Activated CD8-positive, alpha-beta memory T cell treated with anti-CD3 and anti-CD28 coated beads, Interleukin-2, amount 10 ng/mL, durations not matched to agents 7 days and 5 days (primary cell): Measurements from ENCODE around the gene PSMA5. TPM values are rescaled to one million over a fixed set of nuclear protein-coding genes. Genes with fewer than 3 reads are reported as not detected.

Experiments
- ATAC-seq: fragments of 150-1000 bp; cut with Tn5 transposase; one replicate; pipeline ENCODE4 v1.10.0; 2021; ENCODE audit warnings: moderate library complexity
- CTCF ChIA-PET: fragments of 350-600 bp; sonication (Branson Sonifier 250); formaldehyde crosslinking; loops from one replicate; lab custom pipeline; 2021; ENCODE audit warnings: antibody characterized with exemption; lab: Charles Lee
- DNase-seq: peaks from one replicate; pipeline ENCODE4 v3.0.0-alpha.2; 2020
- H3K27ac Mint-ChIP-seq: one replicate; pipeline ENCODE4 v1.8.0; 2021; ENCODE audit warnings: mild to moderate bottlenecking, mixed read lengths
- H3K27me3 Mint-ChIP-seq: one replicate; pipeline ENCODE4 v1.8.0; 2021; ENCODE audit warnings: mixed read lengths
- H3K36me3 Mint-ChIP-seq: one replicate; pipeline ENCODE4 v1.8.0; 2021; ENCODE audit warnings: mild to moderate bottlenecking, mixed read lengths
- H3K4me1 Mint-ChIP-seq: one replicate; pipeline ENCODE4 v1.8.0; 2021; ENCODE audit warnings: mixed read lengths
- H3K4me3 Mint-ChIP-seq: one replicate; pipeline ENCODE4 v1.8.0; 2021; ENCODE audit warnings: mild to moderate bottlenecking, moderate library complexity, mixed read lengths
- H3K9me3 Mint-ChIP-seq: one replicate; pipeline ENCODE4 v1.8.0; 2022; ENCODE audit warnings: low read depth, mixed read lengths
- total RNA-seq, 2 experiments: library from RNA; stranded (reverse); gene quantifications; one replicate each; pipeline ENCODE4 v1.2.3, GENCODE V29; 2021

Gene PSMA5
- total RNA-seq, 2 experiments from 2014 or later, result 178 to 211 TPM

- ATAC-seq (no peak), DNase-seq (no peak)
- H3K27ac Mint-ChIP-seq, result no peak overlapping the region
- CTCF ChIA-PET, result no interaction called here
- H3K27me3 Mint-ChIP-seq, result peaks cover 23% of the 10 kb centered on the region
- no peaks in the 10 kb centered on the region for H3K9me3 Mint-ChIP-seq
- no peak overlapping the region for H3K4me3 Mint-ChIP-seq
- H3K36me3 Mint-ChIP-seq, result peaks cover 3% of the 10 kb centered on the region
- H3K4me1 Mint-ChIP-seq, result peaks cover 31% of the 10 kb centered on the region
Measured at GRCh38 chr1:109368464-109368863, 57.8 kb downstream of the PSMA5 start.

DNA sequence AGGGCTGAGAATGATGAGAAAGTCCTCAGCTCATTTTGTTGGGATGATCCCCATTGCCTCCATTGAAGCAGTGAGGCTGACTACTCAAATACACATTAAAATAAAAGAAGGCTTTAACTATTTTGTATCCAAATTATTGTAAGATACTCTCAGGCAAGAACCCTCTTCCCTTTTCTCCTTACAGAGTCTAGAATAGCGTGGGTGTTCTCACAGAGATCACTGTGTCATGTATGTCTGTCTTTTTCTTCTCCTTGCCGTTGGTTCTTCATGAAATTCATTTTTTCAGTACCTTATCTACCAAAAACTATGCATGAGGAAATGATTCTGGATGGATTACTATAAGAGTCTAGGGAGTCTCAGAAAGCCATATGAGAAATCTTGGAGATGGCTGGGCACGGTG, 58.6 kb downstream of the PSMA5 start:
- Mint-ChIP-seq H3K4me1 (peaks cover 25% of the 10 kb centered on the region), H3K27ac (no peak overlapping the region), H3K4me3 (no peak overlapping the region), H3K36me3 (peaks cover 3% of the 10 kb centered on the region), H3K27me3 (peaks cover 23% of the 10 kb centered on the region), H3K9me3 (no peaks in the 10 kb centered on the region)
- ATAC-seq, result no peak
- no peak for DNase-seq
- CTCF ChIA-PET, result interaction anchor here (1.3 kb wide), 1 partner anchor 31 kb away, joined by 4 read pairs; no protein-coding TSS in a partner anchor

DNA sequence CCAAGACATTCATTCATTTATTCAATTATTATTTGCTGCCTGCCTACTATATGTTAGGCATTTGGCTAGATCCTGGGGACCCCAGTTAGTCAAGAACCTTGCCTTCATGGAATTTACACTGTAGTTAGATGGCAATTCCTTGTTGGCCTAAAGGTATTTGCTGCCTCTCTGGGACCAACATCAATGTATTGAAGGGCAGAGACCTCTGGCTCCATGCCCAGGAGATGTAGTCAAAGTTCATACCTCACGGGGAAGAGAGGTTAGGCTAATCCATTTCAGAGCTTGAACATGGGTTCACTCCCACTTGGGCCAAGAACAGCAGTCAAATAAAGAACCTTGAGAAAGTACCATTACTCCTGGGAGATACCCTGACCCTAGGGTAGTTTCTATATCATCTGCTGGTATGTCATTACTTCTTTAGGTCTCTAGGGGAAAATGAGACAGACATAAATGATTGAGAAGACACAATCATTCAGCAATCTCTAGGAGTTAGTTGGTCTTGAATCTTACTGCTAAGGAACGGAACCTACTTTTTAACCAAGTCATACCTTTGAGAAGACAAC, 60.5 kb downstream of the PSMA5 start:
- no peak overlapping the region for H3K4me3 Mint-ChIP-seq
- CTCF ChIA-PET, result no interaction called here
- DNase-seq, result no peak
- no peaks in the 10 kb centered on the region for H3K36me3 Mint-ChIP-seq
- ATAC-seq, result no peak
- H3K4me1 Mint-ChIP-seq, result peaks cover 9% of the 10 kb centered on the region
- no peaks in the 10 kb centered on the region for H3K9me3 Mint-ChIP-seq
- H3K27ac Mint-ChIP-seq, result no peak overlapping the region
- peaks cover 31% of the 10 kb centered on the region for H3K27me3 Mint-ChIP-seq

DNA sequence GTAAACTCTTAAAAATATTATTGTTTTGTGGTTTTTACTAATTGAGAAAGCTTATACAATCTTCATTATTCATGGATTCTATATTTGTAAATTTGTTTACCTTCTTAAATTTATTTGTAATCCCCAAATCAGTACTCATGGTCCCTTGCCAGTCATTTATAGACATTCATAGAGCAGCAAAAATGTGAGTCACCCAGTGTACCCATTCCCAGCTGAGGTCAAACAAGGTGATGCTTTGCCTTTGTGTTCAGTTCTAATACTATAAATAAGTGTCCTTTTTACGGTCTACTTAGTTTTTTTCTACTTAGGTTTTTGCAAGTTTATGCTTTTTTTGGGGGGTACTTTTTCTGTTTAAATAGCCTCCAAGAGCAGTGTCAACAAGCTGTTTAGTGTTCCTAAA, 64.6 kb downstream of the PSMA5 start:
- Mint-ChIP-seq H3K27ac (no peak overlapping the region), H3K27me3 (peaks cover 36% of the 10 kb centered on the region), H3K4me3 (no peak overlapping the region), H3K36me3 (no peaks in the 10 kb centered on the region), H3K4me1 (no peaks in the 10 kb centered on the region), H3K9me3 (no peaks in the 10 kb centered on the region)
- ATAC-seq (no peak), DNase-seq (no peak)
- CTCF ChIA-PET, result interaction anchor here (1.0 to 1.9 kb wide), 2 partner anchors 37 to 114 kb away, joined by 3 to 4 read pairs; no protein-coding TSS in a partner anchor

DNA sequence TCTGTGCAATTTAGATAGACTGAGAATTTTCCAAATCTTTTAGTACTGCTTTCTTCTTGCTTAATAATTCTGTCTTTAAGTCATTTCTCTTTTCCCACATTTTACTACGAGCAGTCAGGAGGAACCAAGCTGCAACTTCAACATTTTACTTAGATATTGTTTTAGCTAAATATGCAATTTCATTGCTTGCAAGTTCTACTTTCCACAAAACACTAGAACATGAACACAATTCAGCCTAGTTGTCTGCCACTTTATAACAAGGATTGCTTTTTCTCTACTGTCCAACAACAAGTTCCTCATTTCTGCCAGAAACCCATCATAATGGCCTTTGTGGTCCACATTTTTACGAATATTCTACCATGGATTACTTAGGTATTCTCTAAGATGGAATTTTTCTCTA, 65.2 kb downstream of the PSMA5 start:
- no peak overlapping the region for H3K27ac Mint-ChIP-seq
- CTCF ChIA-PET, result interaction anchor here (1.2 to 1.9 kb wide), 2 partner anchors 13 to 114 kb away, joined by 3 to 4 read pairs; no protein-coding TSS in a partner anchor
- no peak overlapping the region for H3K4me3 Mint-ChIP-seq
- DNase-seq, result no peak
- no peaks in the 10 kb centered on the region for H3K4me1 Mint-ChIP-seq
- peaks cover 36% of the 10 kb centered on the region for H3K27me3 Mint-ChIP-seq
- H3K9me3 Mint-ChIP-seq, result no peaks in the 10 kb centered on the region
- ATAC-seq, result no peak
- H3K36me3 Mint-ChIP-seq, result no peaks in the 10 kb centered on the region

DNA sequence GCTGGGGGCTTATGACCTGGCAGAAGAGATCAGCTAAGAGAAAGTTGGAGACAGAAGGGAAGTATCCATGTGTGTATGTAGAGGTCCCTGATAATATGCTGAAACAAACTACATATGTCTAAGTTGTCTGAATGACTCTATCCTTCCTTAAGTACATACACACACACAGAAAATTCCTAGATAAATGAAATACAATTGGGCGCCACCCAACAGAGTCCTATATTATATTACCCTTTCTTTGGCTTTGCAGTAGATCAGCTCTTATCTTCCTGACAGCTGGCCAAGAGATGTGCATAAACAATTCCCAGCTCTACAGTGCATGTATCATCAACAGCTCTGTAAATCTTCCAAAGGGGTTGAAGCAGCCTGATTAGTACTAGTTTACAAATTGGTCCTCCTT, 68.6 kb downstream of the PSMA5 start:
- Mint-ChIP-seq H3K4me1 (peaks cover 9% of the 10 kb centered on the region), H3K27me3 (peaks cover 31% of the 10 kb centered on the region), H3K27ac (no peak overlapping the region), H3K9me3 (no peaks in the 10 kb centered on the region), H3K4me3 (no peak overlapping the region), H3K36me3 (no peaks in the 10 kb centered on the region)
- CTCF ChIA-PET, result interaction anchor here (1.3 kb wide), 1 partner anchor 11 kb away, joined by 4 read pairs; no protein-coding TSS in a partner anchor
- no peak for DNase-seq
- no peak for ATAC-seq

DNA sequence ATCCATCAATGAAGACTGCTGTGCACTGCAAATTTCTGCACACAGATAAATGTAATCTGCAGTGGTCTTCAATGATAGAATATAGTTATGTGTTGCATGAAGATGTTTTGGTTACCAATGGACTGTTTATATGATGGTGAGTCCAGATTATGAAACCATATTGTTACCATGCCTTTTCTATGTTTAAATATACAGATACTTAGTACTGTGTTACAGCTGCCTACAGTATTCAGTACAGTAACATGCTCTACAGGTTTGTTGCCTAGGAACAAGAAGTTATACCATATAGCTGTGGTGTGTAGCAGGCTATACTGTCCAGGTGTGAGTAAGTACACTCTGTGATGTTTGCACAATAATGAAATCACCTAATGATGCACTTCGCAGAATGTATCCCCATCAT, 69.3 kb downstream of the PSMA5 start:
- ATAC-seq (no peak), DNase-seq (no peak)
- no peak overlapping the region for H3K4me3 Mint-ChIP-seq
- H3K4me1 Mint-ChIP-seq, result peaks cover 14% of the 10 kb centered on the region
- H3K27me3 Mint-ChIP-seq, result peaks cover 29% of the 10 kb centered on the region
- H3K27ac Mint-ChIP-seq, result no peak overlapping the region
- CTCF ChIA-PET, result interaction anchor here (1.3 kb wide), 2 partner anchors 10 to 80 kb away, joined by 3 to 4 read pairs; no protein-coding TSS in a partner anchor
- no peaks in the 10 kb centered on the region for H3K36me3 Mint-ChIP-seq
- no peaks in the 10 kb centered on the region for H3K9me3 Mint-ChIP-seq

GRCh38 chr1:109356505-109356904, 69.7 kb downstream of the PSMA5 start:
- Mint-ChIP-seq H3K4me1 (peaks cover 15% of the 10 kb centered on the region), H3K4me3 (no peak overlapping the region), H3K9me3 (no peaks in the 10 kb centered on the region), H3K27ac (no peak overlapping the region), H3K27me3 (peaks cover 30% of the 10 kb centered on the region), H3K36me3 (no peaks in the 10 kb centered on the region)
- CTCF ChIA-PET, result interaction anchor here (1.3 kb wide), 2 partner anchors 9 to 80 kb away, joined by 3 to 4 read pairs; no protein-coding TSS in a partner anchor
- no peak for ATAC-seq
- no peak for DNase-seq

DNA sequence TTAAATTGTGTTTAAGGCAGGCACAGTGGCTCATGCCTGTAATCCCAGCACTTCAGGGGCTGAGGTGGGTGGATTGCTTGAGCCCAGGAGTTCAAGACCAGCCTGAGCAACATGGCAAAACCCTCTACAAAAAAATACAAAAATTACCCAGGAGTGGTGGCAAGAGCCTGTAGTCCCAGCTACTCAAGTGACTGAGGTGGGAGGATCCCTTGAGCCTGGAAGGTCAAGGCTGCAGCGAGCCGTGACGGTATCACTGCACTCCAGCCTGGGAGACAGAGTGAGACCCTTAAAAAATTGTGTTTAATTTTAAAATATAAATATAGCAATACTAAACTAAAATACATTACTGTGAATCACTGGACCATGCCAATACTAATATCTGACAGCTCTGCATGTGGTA, 71.3 kb downstream of the PSMA5 start:
- Mint-ChIP-seq H3K9me3 (no peaks in the 10 kb centered on the region), H3K4me3 (no peak overlapping the region), H3K27me3 (peaks cover 21% of the 10 kb centered on the region), H3K27ac (no peak overlapping the region), H3K4me1 (peaks cover 15% of the 10 kb centered on the region), H3K36me3 (no peaks in the 10 kb centered on the region)
- DNase-seq, result no peak
- CTCF ChIA-PET, result no interaction called here
- ATAC-seq, result no peak

- no peaks in the 10 kb centered on the region for H3K9me3 Mint-ChIP-seq
- H3K4me1 Mint-ChIP-seq, result peaks cover 28% of the 10 kb centered on the region
- H3K36me3 Mint-ChIP-seq, result no peaks in the 10 kb centered on the region
- no peak for DNase-seq
- no peak overlapping the region for H3K27ac Mint-ChIP-seq
- H3K27me3 Mint-ChIP-seq, result peaks cover 9% of the 10 kb centered on the region
- no peak for ATAC-seq
- H3K4me3 Mint-ChIP-seq, result no peak overlapping the region
- CTCF ChIA-PET, result interaction anchor here (1.5 kb wide), 1 partner anchor 47 kb away, joined by 3 read pairs; the partner anchor contains the start of gene SORT1
Measured at GRCh38 chr1:109351457-109351856, 74.8 kb downstream of the PSMA5 start.

GRCh38 chr1:109350655-109351054, 75.6 kb downstream of the PSMA5 start:
- Mint-ChIP-seq H3K4me3 (no peak overlapping the region), H3K4me1 (peaks cover 28% of the 10 kb centered on the region), H3K36me3 (no peaks in the 10 kb centered on the region), H3K27me3 (peaks cover 9% of the 10 kb centered on the region), H3K9me3 (no peaks in the 10 kb centered on the region), H3K27ac (no peak overlapping the region)
- CTCF ChIA-PET, result no interaction called here
- ATAC-seq (no peak), DNase-seq (no peak)

DNA sequence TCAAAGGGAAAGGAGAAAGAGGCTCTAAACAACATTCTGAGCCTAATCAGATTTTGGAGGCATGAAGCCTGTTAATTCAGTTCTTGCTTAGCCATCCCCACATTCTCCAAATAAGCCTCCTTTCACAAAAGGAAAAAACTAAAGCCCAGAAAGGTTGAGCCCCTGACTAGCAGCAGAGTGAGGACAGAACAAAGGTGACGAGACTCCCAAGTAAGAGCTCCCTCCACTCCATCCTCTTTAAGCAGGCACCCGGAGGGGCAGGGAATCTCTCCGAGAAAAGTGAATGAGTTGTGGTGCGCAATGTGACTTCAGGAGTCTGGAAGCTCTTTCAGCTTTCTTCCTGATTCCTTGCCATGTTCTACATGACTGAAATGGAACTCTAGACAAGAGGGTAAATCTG, 76.1 kb downstream of the PSMA5 start:
- H3K27me3 Mint-ChIP-seq, result peaks cover 9% of the 10 kb centered on the region
- H3K4me3 Mint-ChIP-seq, result no peak overlapping the region
- ATAC-seq (no peak), DNase-seq (no peak)
- H3K36me3 Mint-ChIP-seq, result no peaks in the 10 kb centered on the region
- H3K27ac Mint-ChIP-seq, result no peak overlapping the region
- no peaks in the 10 kb centered on the region for H3K9me3 Mint-ChIP-seq
- H3K4me1 Mint-ChIP-seq, result peaks cover 28% of the 10 kb centered on the region
- CTCF ChIA-PET, result no interaction called here
